ENCODE results near the gene BRICD5.

- TF ChIP-seq, protein P1, sequence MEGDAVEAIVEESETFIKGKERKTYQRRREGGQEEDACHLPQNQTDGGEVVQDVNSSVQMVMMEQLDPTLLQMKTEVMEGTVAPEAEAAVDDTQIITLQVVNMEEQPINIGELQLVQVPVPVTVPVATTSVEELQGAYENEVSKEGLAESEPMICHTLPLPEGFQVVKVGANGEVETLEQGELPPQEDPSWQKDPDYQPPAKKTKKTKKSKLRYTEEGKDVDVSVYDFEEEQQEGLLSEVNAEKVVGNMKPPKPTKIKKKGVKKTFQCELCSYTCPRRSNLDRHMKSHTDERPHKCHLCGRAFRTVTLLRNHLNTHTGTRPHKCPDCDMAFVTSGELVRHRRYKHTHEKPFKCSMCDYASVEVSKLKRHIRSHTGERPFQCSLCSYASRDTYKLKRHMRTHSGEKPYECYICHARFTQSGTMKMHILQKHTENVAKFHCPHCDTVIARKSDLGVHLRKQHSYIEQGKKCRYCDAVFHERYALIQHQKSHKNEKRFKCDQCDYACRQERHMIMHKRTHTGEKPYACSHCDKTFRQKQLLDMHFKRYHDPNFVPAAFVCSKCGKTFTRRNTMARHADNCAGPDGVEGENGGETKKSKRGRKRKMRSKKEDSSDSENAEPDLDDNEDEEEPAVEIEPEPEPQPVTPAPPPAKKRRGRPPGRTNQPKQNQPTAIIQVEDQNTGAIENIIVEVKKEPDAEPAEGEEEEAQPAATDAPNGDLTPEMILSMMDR (IDR thresholded peaks at IDR 0.05), result no peak
- no peak for TF ChIP-seq POLR2A (IDR thresholded peaks at IDR 0.05)
Measured at GRCh38 chr16:2209258-2210008, 1.2 kb downstream of the BRICD5 start.
